Sigmoid colon (tissue), 4 donors: ENCODE results near the gene IGSF9.

Source experiments
- CTCF ChIP-seq, 4 experiments: fragments of 450-650 bp in 3 of 4; fragments of 200-600 bp in 1 of 4; IDR thresholded peaks; one replicate each; pipeline ENCODE4 v1.5.1; 2016 to 2019; ENCODE audit warnings: antibody characterized with exemption in 4 of 4, mild to moderate bottlenecking in 3 of 4, moderate library complexity in 2 of 4
- POLR2A ChIP-seq, 2 donors: fragments of 450-650 bp; IDR thresholded peaks; one replicate each; pipeline ENCODE4 v1.6.1; 2016; ENCODE audit warnings: antibody characterized with exemption in 2 of 2, mild to moderate bottlenecking in 2 of 2, moderate library complexity in 2 of 2
- POLR2AphosphoS5 ChIP-seq, 4 donors: sonication (generic); formaldehyde crosslinking; IDR thresholded peaks; one replicate each; pipeline ENCODE4 v1.6.1; 2017; ENCODE audit warnings: antibody characterized with exemption in 4 of 4

- no peak for TF ChIP-seq CTCF (IDR thresholded peaks at IDR 0.05)
- no peak for TF ChIP-seq POLR2A (IDR thresholded peaks at IDR 0.05)
- TF ChIP-seq POLR2AphosphoS5 (IDR thresholded peaks at IDR 0.05) = no peak
Observed at GRCh38 chr1:159943278-159943640, 2.2 kb downstream of the IGSF9 start.
